GM12878 (cell line): Measurements from ENCODE around the gene AKR1B1. TPM values are rescaled to one million over a fixed set of nuclear protein-coding genes. Genes with fewer than 3 reads are reported as not detected.

Experiments used
- ATAC-seq: fragments of 200-7000 bp; cut with Tn5 transposase; 3 replicates; pipeline ENCODE4 v1.9.1; 2020; ENCODE audit warnings: mild to moderate bottlenecking, moderate library complexity
- BruUV-seq: library from RNA; stranded (reverse); fragments of 400-500 nt; replicated peaks from 2 replicates; lab custom pipeline; 2021; lab: Mats Ljungman, UMichigan
- CTCF ChIA-PET: fragments of 300-600 bp; sonication (Branson Sonifier 250); formaldehyde crosslinking; extraction: SDS; loops from one replicate; lab custom pipeline; 2021; ENCODE audit warnings: inconsistent platforms; lab: Yijun Ruan, JAX
- POLR2A ChIA-PET: fragments of 350-600 bp; formaldehyde crosslinking; extraction: SDS; loops from one replicate; lab custom pipeline; 2021; ENCODE audit warnings: inconsistent platforms; lab: Charles Lee
- RAD21 ChIA-PET: fragments of 300-600 bp; sonication (Branson Sonifier 250); formaldehyde crosslinking; loops from one replicate; lab custom pipeline; 2023; ENCODE audit warnings: antibody characterized with exemption; ENCODE audit not compliant: unreplicated experiment; lab: Charles Lee
- SMC1A ChIA-PET: fragments of 300-600 bp; sonication (Branson Sonifier 250); formaldehyde crosslinking; loops from one replicate; lab custom pipeline; 2023; ENCODE audit not compliant: unreplicated experiment, uncharacterized antibody; lab: Charles Lee
- DNase-seq: peaks from one replicate; pipeline ENCODE4 v3.0.0-alpha.2; 2011; ENCODE audit warnings: low read depth, low spot score
- FAIRE-seq: peaks from 3 replicates; lab custom pipeline; 2011; peaks lifted over from hg19 to GRCh38; lab: Jason Lieb, UNC
- H2AFZ ChIP-seq: 2 replicates; pipeline ENCODE4 v1.6.0; 2011; ENCODE audit warnings: low read depth, low read length, control low read depth; ENCODE audit not compliant: control insufficient read depth
- H3K27ac ChIP-seq: 2 replicates; pipeline ENCODE4 v1.5.1; 2011; ENCODE audit warnings: control low read depth; ENCODE audit not compliant: control insufficient read depth, insufficient read depth
- H3K27me3 ChIP-seq, 2 experiments: replicated peaks in 1 of 2; 2 replicates each; pipeline versions ENCODE4 v1.6.0 to v1.6.1; 2011; ENCODE audit warnings: low read length in 1 of 2; ENCODE audit not compliant: control insufficient read depth in 2 of 2, insufficient read depth in 2 of 2
- H3K36me3 ChIP-seq, 2 experiments: 2 replicates each; pipeline ENCODE4 v1.5.1; 2011; ENCODE audit warnings: low read length in 1 of 2; ENCODE audit not compliant: control insufficient read depth in 2 of 2, insufficient read depth in 2 of 2
- H3K4me1 ChIP-seq: 2 replicates; pipeline ENCODE4 v1.6.1; 2011; ENCODE audit warnings: mild to moderate bottlenecking, low read length, moderate library complexity, mixed read lengths; ENCODE audit not compliant: control insufficient read depth, insufficient read depth
- H3K4me2 ChIP-seq: 2 replicates; pipeline ENCODE4 v1.6.0; 2011; ENCODE audit warnings: control low read depth; ENCODE audit not compliant: control insufficient read depth, insufficient read depth
- H3K4me3 ChIP-seq: fragments of 200-600 bp; sonication (generic); 2 replicates; pipeline ENCODE4 v1.5.1; 2016
- H3K79me2 ChIP-seq: 2 replicates; pipeline ENCODE4 v1.6.0; 2011; ENCODE audit warnings: low read length; ENCODE audit not compliant: control insufficient read depth, insufficient read depth
- H3K9ac ChIP-seq: 2 replicates; pipeline ENCODE4 v1.8.0; 2011; ENCODE audit warnings: low read length, control low read depth, mixed read lengths; ENCODE audit not compliant: control insufficient read depth, insufficient read depth
- H3K9me3 ChIP-seq: replicated peaks from 3 replicates; pipeline ENCODE4 v1.5.1; 2011; ENCODE audit warnings: mild to moderate bottlenecking, low read length; ENCODE audit not compliant: control insufficient read depth, insufficient read depth
- H4K20me1 ChIP-seq: 2 replicates; pipeline ENCODE4 v1.6.0; 2011; ENCODE audit not compliant: control insufficient read depth, insufficient read depth
- CBX3 ChIP-seq: fragments of 200-600 bp; sonication (generic); IDR thresholded peaks from 2 replicates; pipeline ENCODE4 v1.6.1; 2016; ENCODE audit warnings: low read depth, borderline replicate concordance
- CREM ChIP-seq: IDR thresholded peaks from 2 replicates; pipeline ENCODE4 v1.6.1; 2014; ENCODE audit warnings: antibody characterized with exemption, low read depth
- FOXM1 ChIP-seq: IDR thresholded peaks from 2 replicates; pipeline ENCODE4 v1.6.1; 2012; ENCODE audit warnings: low read depth, mild to moderate bottlenecking, inconsistent platforms, low read length, moderate library complexity
- MLLT1 ChIP-seq: fragments of 450-650 bp; IDR thresholded peaks from 2 replicates; pipeline ENCODE4 v1.6.1; 2016; ENCODE audit warnings: mild to moderate bottlenecking
- MTA2 ChIP-seq: fragments of 450-650 bp; IDR thresholded peaks from 2 replicates; pipeline ENCODE4 v1.6.1; 2016; ENCODE audit warnings: low read depth, mild to moderate bottlenecking, moderate library complexity
- NFYB ChIP-seq: IDR thresholded peaks from 2 replicates; pipeline ENCODE4 v1.6.1; 2011; ENCODE audit warnings: low read depth, mild to moderate bottlenecking, low read length, improper control_type of control experiment, moderate library complexity; ENCODE audit not compliant: insufficient read depth
- PAX8 ChIP-seq: fragments of 450-650 bp; IDR thresholded peaks from 2 replicates; pipeline ENCODE4 v1.6.1; 2017; ENCODE audit warnings: mild to moderate bottlenecking, moderate library complexity
- RBBP5 ChIP-seq: fragments of 200-600 bp; sonication (generic); conservative IDR thresholded peaks from 2 replicates; pipeline ENCODE4 v1.6.1; 2016
- RFX5 ChIP-seq: IDR thresholded peaks from 2 replicates; pipeline ENCODE4 v1.6.1; 2011; ENCODE audit warnings: low read depth, low read length, improper control_type of control experiment
- SIN3A ChIP-seq: IDR thresholded peaks from 2 replicates; pipeline ENCODE4 v1.6.1; 2012; ENCODE audit warnings: low read depth, low read length, improper control_type of control experiment
- ZBTB40 ChIP-seq: fragments of 450-650 bp; IDR thresholded peaks from 2 replicates; pipeline ENCODE4 v1.6.1; 2016; ENCODE audit warnings: mild to moderate bottlenecking, moderate library complexity, borderline replicate concordance
- WGBS: methylation state at CpG from one replicate; pipeline ENCODE4 v1.1.6; 2016; ENCODE audit warnings: low lambda C conversion rate; ENCODE audit not compliant: insufficient replicate concordance, insufficient coverage; ENCODE audit errors: missing lambda C conversion rate; 5-methylcytosine and 5-hydroxymethylcytosine counted together
- in situ Hi-C: fragments of 300-500 bp; cut with MboI; formaldehyde crosslinking; loops from 9 replicates; pipeline ENCODE4 v1.14.3; 2018; ENCODE audit warnings: mixed read lengths
- intact Hi-C: fragments of 100-400 bp; cut with micrococcal nuclease; formaldehyde crosslinking; loops from one replicate; pipeline ENCODE4 v1.14.2; 2022; ENCODE audit not compliant: unreplicated experiment
- polyA plus RNA-seq, 11 experiments: library from polyadenylated mRNA; depleted of rRNA in 4 of 11; unstranded in 6 of 11; stranded (reverse) in 5 of 11; fragments of >200 nt; fragmentation: Nextera tagmentation in 4 of 11; fragmentation: Illumina TruSeq in 1 of 11; extraction: Ambion mirVana in 4 of 11; extraction: Trizol in 1 of 11; gene quantifications; 1 replicate in 1 of 11; 2 replicates in 10 of 11; pipeline versions ENCODE4 v1.2.1 to v1.2.3, GENCODE V29; 2011 to 2016; ENCODE audit warnings: inconsistent platforms in 2 of 11, missing spikeins in 2 of 11, low read depth in 1 of 11
- total RNA-seq, 4 experiments: library from RNA; depleted of rRNA in 3 of 4; stranded (reverse); fragments of >200 nt in 3 of 4; fragmentation: Illumina TruSeq in 1 of 4; extraction: Trizol in 1 of 4; gene quantifications; 2 replicates each; pipeline versions ENCODE4 v1.2.1 to v1.2.3, GENCODE V29; 2013 to 2021

Gene AKR1B1
- total and polyA plus RNA-seq, 10 of the 15 experiments (the other 5 are each of a cell fraction or from before 2014, with no cell fraction given), result 40.4 to 252 (median 156) TPM

- ChIA-PET POLR2A (no interaction called here), CTCF (interaction anchor here (2.3 kb wide), 1 partner anchor 13 kb away, joined by 8 read pairs; no protein-coding TSS in a partner anchor), RAD21 (no interaction called here), SMC1A (interaction anchor here (2.1 kb wide), 1 partner anchor 13 kb away, joined by 6 read pairs; no protein-coding TSS in a partner anchor)
- Histone ChIP-seq H2AFZ (no peak overlapping the region), H3K9me3 (no peaks in the 10 kb centered on the region), H3K79me2 (no peaks in the 10 kb centered on the region), H3K4me2 (peak overlapping the region; percentile 22; the same call in 1 of the 2 replicates)
- FAIRE-seq, result no peak
- no peak for TF ChIP-seq RFX5
- TF ChIP-seq SIN3A, result no peak
- no peak for TF ChIP-seq MTA2
- no peak for TF ChIP-seq CREM
- no peak for TF ChIP-seq NFYB
- TF ChIP-seq CBX3, result no peak
- no peak for TF ChIP-seq RBBP5
- TF ChIP-seq FOXM1, result no peak
- TF ChIP-seq MLLT1, result no peak
- no peak for TF ChIP-seq ZBTB40
- TF ChIP-seq PAX8, result no peak
- TF ChIP-seq, all 136 proteins: peak for 0
- H4K20me1 ChIP-seq, result no peaks in the 10 kb centered on the region
- intact Hi-C loops (no loop called here), in situ Hi-C loops (no loop called here)
- no peak overlapping the region for H3K27ac ChIP-seq
- H3K9ac ChIP-seq, result no peak overlapping the region
- H3K36me3 ChIP-seq, result no peaks in the 10 kb centered on the region
- no peaks in the 10 kb centered on the region for H3K27me3 ChIP-seq
- 49% methylated on average over 3 of the region's 3 CpGs for WGBS
- BruUV-seq, result no TSS peak
- ATAC-seq, result no peak
- no peaks in the 10 kb centered on the region for H3K4me1 ChIP-seq
- DNase-seq, result no peak
- H3K4me3 ChIP-seq, result no peak overlapping the region
These were observed 39.8 kb downstream of the AKR1B1 start for GRCh38 chr7:134419085-134419484.
